HG03039 (cell line): ENCODE measurements around the gene S100A4.
"Not testable (repeated sequence)": the region's sequence is repeated elsewhere in the genome, so short reads cannot be mapped to it uniquely, and the experiment has no call there.

Source experiments
- ATAC-seq: cut with Tn5 transposase; IDR thresholded peaks from one replicate; pipeline ENCODE4 v1.9.1; 2021; ENCODE audit warnings: mild to moderate bottlenecking, moderate library complexity; ENCODE audit not compliant: unreplicated experiment

Gene S100A4

DNA sequence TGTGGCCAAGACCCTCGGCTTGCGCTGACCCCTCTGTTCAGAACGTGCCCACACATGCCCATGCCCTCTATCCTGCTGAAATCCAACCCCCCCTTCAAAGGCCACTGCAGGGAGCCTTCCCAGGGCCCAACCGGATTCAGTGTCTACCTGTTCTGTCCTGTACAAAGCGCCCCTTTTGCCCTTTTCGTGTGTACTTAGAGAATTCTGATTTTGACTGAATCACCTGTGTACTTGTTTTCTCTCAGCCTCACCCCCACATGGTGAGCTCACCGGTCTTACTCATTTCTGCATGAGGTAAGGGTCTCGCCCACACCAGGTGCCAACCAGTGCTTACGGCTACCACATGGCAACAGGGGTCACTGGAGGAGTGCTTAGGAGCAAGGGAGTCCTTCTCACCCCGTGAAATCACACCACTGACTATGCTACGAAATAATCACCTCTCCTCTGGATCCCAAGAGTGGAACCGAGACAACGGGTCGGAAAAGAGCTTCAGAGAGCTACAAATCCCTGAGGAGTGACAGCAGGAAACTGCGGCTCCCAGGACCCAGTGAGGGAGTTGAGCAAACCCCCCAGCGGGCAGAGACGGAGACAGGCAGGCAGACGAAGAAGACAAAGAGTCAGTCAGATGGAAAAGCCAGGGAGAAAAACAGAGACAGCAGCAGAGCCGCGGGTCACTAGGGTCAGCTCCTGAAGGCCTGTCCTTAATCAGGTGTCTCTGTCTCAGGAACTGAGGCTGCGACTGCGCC is 22.2 kb upstream of the S100A4 start:
- ATAC-seq, result no peak

DNA sequence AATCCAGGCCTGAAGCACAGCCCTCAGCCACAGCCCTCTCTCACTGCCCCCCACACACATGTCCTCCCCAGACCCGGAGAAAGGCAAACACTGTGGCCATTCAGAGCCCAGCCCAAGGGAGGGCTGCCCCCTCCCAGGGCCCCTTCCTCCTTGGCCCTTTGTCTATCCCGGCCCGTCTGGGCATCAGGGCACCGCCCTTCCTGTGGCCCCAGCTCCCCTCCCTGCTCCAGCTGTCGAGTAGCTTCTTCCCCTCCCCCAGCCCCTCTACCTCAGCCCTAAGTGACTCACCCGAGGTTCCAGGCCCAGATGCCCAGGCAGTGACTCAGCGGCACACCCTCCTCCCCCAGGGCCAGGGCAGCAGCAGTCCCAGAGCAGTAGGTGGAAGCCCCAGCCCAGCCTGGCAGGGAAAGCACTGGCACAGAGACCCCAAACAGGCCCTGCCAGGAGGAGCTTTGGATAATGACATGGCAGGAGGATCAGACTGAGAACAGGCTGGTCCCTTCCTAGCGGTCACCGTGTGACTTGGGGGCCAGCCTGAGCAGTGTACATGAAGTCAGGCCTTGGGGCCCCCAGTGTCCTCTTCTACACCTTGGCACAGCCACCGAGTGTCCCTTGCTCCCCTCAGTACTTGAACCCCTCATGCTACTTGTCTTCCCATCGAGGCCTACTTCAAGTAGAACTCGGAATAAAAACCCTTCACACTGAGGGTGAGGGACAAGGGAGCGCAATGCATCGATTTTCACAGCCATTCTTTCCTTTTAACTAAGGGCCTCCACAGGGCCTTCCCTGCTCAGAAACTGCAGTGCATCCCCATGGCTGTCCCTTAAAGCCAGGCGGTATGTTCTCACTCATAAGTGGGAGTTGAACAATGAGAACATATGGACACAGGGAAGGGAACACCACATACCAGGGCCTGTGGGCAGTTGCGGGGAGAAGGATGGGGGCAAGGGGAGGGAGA is 21.1 kb upstream of the S100A4 start:
- peak; percentile 29 for ATAC-seq

DNA sequence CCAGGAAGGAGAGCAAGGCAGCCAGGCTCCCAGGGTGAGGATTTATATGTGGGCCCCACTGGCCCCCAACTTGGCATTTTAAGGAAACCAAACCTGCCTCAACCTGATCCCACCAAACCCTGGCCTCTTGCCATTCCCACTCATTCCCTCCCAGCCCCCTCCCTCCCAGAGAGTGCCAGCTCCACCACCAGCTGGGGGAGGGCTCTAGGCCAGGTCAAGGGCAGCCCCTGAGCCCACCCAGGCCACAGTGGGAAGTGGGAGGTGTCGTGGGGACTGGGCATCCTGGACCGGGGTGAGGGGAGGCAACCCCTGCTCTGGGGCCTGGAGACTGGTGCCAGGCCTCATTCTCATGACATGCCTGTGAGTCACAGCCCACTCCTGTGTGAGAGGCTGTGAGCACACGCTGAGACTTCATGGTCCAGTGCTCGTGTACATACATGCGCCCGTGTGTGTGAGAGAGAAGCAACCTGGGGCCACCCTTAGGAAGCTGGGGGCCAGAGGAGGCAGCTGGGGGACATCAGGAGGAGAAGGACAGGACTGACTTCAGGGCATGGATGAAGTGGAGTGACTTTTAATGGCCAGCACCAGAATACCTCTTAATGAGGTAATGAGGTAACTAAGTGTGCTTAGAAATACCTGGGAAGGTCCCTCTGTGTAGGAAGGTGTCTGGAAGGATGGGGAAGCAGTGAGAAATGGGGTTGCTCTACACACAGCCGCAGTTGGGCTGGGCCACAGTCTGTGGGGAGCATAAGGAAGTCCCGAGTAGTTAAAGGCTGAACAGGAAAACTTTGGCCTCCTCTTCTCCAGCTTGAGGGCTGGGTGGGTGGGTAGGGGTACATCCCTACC is 20.1 kb upstream of the S100A4 start, which contains the start of gene S100A2:
Gene S100A2 (minus strand): TSS at position 316 of the 846 bp plus-strand sequence. CDS start 1,967 bp downstream, outside the sequence.
- no peak for ATAC-seq

DNA sequence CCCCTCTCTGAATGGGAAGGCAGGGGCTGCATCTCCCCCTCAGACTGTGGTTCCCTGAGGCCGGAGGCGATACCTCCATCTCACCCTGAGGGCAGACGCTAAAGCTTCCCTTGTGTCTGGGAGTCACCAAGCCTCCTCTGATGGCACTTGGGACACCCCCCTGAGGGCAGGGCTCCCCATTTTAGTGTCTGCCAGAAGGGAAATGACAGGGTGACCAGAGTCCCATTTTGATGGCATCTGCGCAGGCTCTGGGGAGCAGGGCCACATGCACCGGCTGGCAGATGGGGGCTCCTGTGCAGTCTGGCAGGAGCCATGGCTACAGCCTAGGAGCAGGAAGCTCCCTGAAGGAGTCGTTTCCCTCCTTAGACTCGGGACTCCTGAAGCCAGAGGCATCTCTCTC is 18.4 kb upstream of the S100A4 start:
- no peak for ATAC-seq

DNA sequence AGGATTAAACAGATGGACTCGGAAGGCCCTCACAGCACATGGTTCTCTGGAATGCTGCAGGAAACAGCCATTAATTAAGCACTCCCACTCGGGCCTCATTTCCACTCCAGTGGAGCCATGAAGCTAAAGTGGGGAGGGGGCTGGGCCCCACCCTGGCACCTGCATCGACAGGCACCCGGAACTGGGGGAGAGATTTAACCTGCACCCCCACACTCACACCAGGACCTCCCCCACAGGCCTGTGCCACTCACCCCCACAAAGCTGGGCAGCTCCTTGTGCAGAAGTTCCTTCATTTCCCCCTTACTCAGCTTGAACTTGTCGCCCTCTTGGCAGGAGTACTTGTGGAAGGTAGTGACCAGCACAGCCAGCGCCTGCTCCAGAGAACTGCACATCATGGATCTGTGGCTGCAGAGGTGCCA is 17.9 kb upstream of the S100A4 start:
- no peak for ATAC-seq

DNA sequence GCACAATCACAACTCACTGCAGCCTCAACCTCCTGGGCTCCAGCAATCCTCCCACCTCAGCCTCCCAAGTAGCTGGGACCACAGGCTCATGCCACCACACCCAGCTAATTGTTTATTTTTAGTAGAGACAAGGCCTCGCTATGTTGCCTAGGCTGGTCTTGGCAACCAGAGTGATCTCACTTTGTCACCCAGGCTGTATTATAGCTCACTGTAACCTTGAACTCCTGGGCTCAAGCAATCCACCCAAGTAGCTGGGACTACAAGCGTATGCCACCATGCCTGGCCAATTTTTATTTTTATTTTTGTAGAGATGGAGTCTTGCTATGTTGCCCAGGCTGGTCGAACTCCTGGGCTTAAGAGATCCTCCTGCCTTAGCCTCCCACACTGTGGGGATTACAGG is 16.4 kb upstream of the S100A4 start:
- ATAC-seq, result not testable (repeated sequence)

DNA sequence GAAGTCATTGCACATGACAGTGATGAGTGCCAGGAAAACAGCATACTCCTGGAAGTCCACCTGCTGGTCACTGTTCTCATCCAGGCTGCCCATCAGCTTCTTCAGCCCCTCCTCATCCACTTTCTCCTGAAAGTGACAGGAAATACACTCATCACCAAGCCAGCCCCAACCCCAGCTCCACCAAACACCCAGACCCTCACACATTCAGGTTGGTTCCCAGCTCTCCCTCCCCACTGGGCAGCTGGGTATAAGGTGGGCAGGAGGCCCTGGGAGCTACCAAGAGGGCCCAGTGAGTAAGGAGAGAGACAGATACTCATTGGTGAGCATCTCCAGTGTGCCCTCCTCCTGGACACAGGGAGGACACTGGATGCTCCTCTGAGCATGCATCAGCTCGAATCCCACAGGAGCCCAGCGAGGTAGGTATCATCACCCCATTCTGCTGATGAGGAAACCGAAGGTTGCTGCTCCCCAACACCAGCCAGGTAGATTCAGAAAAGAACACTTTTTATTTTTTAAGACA is 15.9 kb upstream of the S100A4 start:
- no peak for ATAC-seq

DNA sequence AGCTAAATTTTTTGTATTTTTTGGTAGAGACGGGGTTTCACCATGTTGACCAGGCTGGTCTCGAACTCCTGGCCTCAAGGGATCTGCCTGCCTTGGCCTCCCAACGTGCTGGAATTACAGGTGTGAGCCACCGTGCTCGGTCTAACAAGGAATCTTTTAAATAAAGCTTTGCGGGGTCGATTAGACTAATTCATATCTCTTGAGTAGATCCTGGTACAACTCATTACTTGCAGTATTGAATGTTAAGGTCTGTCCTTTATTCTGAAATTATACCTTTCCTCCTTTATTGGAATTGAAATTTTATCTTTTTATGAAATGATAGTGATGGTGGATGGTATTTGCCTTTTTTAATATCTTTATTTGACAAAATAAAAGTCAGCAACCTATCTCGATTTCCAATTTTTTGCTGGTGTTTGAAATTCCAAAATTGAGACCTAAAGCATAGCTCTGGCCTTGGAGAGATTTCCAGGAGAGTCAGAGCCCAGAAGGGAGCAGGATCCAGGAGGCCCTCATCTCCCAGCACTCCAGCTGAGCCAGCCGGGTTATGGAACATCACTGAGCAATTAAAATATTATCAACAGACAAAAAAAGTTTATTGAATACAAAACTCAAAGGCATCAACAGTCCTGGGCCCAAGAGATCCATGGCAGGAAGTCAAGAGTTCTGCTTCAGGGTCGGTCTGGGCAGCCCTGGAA is 15.3 kb upstream of the S100A4 start:
- ATAC-seq, result no peak

DNA sequence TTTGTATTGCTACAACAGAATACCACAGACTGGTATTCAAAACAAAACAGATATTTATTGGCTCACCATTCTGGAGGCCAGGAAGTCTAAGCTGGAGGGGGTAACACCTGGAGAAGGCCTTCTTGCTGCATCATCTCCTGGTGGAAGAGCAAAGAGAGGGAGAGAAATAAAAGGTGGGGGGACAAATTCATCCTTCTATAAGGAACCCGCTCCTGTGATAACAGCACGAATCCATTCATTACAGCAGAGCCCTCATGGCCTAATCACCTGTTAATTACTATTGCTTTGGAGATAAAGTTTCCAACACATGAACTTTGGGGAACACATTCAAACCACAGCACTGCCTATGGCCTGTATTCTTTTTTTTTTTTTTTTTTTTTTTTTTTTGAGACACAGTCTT is 14.6 kb upstream of the S100A4 start:
- ATAC-seq, result no peak

DNA sequence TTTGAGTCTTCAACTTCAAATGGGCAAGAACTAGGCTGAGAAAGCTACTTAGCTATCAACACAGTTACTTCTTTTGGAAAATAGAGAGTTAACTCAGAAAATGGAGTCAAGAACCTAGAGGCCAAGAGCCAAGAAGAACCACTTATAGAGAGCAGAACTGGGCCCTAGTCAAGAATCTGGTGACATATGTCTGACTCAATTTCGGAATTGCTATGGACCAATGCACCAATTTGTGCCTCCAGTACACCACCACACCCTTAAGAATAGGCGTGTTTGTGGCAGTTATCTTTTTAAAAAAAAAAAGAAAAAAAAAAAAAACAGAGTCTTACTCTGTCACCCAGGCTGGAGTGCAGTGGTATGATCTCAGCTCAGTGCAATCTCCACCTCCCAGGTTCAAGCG is 12.3 kb upstream of the S100A4 start:
- no peak for ATAC-seq

DNA sequence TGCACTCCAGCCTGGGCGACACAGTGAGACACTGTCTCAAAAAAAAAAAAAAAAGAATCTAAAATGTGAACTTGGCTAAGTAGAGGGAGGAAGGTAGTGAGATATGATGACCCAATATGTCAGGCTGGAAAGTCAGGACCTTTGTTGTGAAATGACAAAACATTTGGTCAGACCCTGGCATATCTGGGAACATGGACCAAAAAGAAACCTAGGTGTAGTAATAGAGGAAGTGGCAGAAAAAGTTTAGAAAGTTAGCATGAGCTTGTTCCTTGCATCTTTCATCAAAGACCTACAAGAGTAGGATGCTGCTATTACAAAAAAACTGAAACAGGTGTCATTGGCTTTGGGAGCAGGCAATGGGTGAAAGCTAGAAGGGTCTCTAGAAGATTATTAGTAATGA is 10.7 kb upstream of the S100A4 start:
- no peak for ATAC-seq

DNA sequence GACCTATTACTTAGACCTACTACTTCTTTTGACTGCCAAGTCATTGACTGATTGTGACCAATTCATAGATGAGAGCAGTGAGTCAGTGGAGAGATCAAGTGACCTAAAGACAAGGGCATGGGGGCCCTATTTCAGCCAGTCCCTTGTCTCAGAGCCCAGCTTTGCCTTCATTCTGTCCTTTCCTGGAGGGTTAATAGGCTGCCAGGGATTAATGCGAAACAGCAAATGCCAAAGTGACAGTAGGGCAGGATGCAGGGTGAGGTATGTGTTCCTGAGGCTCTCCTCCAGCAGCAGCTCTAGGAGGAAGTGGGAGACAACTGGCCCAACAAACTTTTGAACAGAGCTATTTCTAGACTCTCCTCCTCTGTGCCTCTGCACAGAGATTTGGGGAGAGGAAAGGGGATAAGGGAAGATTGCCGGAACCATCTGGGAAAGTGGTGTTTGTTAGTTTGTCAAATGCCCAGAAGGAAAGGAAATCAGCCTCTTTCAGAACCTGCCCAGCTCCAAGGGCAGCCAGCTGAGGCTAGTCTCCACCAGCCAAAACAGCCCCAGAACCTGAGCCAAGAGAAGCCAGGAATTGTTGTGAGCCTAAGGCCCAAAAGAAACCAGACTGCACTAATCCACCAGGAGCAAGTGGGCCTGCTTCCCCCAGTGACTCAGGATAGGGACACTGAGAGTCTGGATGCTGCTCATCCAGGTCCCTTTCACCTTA is 8.4 kb upstream of the S100A4 start:
- ATAC-seq, result no peak

DNA sequence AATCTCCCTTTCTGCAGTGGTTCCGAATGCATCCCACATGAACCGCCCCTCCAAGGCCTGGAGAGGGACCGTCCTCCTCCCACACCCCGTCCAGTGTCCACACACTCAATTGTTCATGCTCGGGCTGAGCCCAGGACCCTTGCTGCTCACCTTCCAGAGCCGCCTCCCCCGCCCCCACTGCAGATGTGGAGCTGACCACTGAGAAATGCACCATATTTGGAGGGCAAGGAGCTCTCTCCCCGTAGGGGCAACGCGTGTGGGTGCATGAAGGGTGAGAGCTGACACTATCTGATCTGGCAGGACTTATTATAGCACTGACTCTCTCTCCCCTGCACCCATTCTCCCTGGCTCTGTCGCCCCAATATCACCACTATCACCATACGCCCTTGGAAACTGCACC is 7.5 kb upstream of the S100A4 start:
- ATAC-seq, result no peak

DNA sequence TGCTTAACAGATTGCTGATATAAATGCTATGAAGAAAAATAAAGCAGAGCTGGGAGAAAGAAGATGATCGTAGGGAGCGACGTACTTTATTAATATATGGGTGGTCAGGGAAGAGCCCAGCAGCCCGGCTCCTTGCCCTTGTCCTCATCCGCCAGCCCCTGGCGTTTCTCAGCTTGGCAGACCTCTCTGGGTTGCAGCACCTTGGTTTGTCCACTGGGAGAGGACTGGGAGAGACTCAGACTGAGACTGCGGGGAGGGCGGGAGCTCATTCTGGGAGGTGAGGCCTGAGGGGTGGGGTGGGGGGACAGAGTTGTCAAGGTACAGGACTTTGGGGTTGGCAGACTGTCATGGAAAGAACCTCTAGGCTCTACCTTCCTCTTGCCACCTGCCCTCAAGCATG is 6.7 kb upstream of the S100A4 start:
- no peak for ATAC-seq

DNA sequence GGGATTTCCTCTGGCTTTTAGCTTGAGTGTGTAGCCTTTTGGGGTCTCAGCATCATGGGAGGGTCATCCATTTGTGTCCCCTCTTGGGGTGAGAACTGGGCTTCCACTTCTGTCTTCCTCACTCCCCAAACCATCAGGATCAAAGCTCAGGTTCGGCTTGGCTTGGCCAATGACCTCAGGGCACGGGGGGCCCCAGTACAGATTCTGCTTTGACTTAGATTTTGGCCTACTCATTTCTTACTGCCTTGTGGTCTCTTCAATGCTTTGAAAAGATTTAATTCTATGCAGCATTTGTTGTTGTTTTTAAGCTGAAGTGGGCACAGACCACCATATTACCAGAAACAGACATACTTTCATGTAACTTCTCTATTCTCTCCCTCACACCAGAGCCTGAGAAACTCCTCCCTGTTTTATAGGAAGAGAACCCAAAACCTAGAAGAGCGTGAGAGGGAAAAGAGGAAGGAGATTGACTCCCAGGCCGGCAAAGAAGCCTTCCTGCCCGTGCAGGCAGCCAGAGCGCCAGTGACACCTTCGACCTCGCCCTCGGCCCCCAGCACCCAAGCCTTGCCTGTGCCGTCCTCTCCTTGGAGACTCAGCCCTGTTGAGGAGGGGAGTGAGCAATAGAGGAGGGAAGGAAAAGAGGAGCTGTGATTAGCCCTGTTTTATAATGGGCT is 5.4 kb upstream of the S100A4 start:
- no peak for ATAC-seq

DNA sequence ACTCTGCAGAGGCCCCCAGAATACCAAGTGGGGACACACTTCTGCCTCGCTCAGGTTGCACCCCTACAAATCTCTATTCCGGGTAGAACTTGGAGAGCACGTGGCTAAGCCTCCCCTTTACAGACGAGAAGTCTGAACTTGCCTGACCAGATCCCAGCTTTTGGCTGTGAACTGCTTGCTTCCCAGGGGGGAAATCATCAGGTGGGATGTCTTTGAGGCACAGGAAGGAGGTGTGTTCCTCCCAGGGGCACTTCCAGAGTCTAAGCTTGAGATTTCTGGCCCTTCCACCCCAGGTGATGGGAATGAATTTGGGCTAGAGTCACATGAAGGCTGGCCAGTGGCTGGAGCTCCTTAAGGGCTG is 4.8 kb upstream of the S100A4 start:
- ATAC-seq, result no peak

DNA sequence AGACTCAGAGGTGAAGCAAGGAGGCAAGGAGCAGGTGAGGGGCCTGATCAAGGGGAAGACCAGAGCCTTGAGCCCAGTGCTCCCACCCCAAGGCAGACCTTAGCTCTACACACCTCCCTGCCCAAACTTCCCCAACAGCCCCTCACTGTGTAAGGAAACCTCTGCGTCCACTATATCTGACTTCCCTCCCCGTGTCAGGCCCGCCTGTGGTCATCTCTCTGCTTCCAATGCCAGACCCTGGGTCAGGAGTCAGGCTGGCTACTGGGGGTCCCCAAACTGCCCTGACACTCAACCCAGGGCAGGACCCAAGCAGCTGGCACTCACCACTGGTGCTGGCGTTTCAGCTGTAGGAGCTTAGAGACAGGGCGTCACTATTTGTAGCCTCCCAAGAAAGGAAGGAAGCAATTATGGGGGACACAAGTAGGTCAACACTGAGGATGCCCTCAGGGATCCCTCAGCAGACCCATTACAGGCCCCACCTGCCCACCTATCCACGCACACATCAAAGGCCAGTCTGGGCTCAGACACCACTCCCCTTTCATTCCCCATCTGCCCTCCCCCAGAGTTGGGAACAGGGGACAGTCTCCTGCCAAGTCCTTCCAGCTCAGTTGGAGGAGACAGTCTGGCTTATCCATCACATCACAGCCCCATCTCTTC is 4.3 kb upstream of the S100A4 start:
- no peak for ATAC-seq
